ENCODE measurements around the gene WSCD2.

The WSCD2 gene

GRCh38 chr12:108129017-108129812 lies at the start of gene WSCD2:
WSCD2 (plus strand) TSS chr12:108129288; CDS start chr12:108195833, 66,545 bp downstream.
- TF ChIP-seq GATA2 (IDR thresholded peaks at IDR 0.05; ENCODE audit: low read depth, low read length), result no peak

GRCh38 chr12:108079721-108080120 lies 49.4 kb upstream of the WSCD2 start:
- TF ChIP-seq GATA3 (IDR thresholded peaks at IDR 0.05; ENCODE audit: low read depth, low read length), result no peak
- TF ChIP-seq GATA2 (IDR thresholded peaks at IDR 0.05; ENCODE audit: low read depth, low read length), result no peak

- TF ChIP-seq GATA2 (IDR thresholded peaks at IDR 0.05; ENCODE audit: low read depth, low read length) (no peak), GATA3 (IDR thresholded peaks at IDR 0.05; ENCODE audit: low read depth, low read length) (no peak)
Measured at GRCh38 chr12:108080363-108080762, 48.7 kb upstream of the WSCD2 start.

- TF ChIP-seq GATA2 (IDR thresholded peaks at IDR 0.05; ENCODE audit: low read depth, low read length), result no peak
- TF ChIP-seq GATA3 (IDR thresholded peaks at IDR 0.05; ENCODE audit: low read depth, low read length), result no peak
Measured at GRCh38 chr12:108082485-108082884, 46.6 kb upstream of the WSCD2 start.

- TF ChIP-seq GATA3 (IDR thresholded peaks at IDR 0.05; ENCODE audit: low read depth, low read length), result no peak
- TF ChIP-seq GATA2 (IDR thresholded peaks at IDR 0.05; ENCODE audit: low read depth, low read length), result no peak
Measured at GRCh38 chr12:108087900-108088299, 41.2 kb upstream of the WSCD2 start.

- TF ChIP-seq GATA3 (IDR thresholded peaks at IDR 0.05; ENCODE audit: low read depth, low read length) (no peak), GATA2 (IDR thresholded peaks at IDR 0.05; ENCODE audit: low read depth, low read length) (no peak)
Measured at GRCh38 chr12:108090107-108090899, 38.8 kb upstream of the WSCD2 start.

- no peak for TF ChIP-seq GATA3 (IDR thresholded peaks at IDR 0.05; ENCODE audit: low read depth, low read length)
- TF ChIP-seq GATA2 (IDR thresholded peaks at IDR 0.05; ENCODE audit: low read depth, low read length), result no peak
Measured at GRCh38 chr12:108090932-108091678, 38.0 kb upstream of the WSCD2 start.

- TF ChIP-seq GATA2 (IDR thresholded peaks at IDR 0.05; ENCODE audit: low read depth, low read length) (no peak), GATA3 (IDR thresholded peaks at IDR 0.05; ENCODE audit: low read depth, low read length) (no peak)
Measured at GRCh38 chr12:108091679-108092051, 37.4 kb upstream of the WSCD2 start.

- TF ChIP-seq GATA2 (IDR thresholded peaks at IDR 0.05; ENCODE audit: low read depth, low read length) (no peak), GATA3 (IDR thresholded peaks at IDR 0.05; ENCODE audit: low read depth, low read length) (no peak)
Measured at GRCh38 chr12:108093209-108093608, 35.9 kb upstream of the WSCD2 start.

- TF ChIP-seq GATA2 (IDR thresholded peaks at IDR 0.05; ENCODE audit: low read depth, low read length), result no peak
- TF ChIP-seq GATA3 (IDR thresholded peaks at IDR 0.05; ENCODE audit: low read depth, low read length), result no peak
Measured at GRCh38 chr12:108094056-108094649, 34.9 kb upstream of the WSCD2 start.

GRCh38 chr12:108097160-108097911 lies 31.8 kb upstream of the WSCD2 start:
- TF ChIP-seq GATA3 (IDR thresholded peaks at IDR 0.05; ENCODE audit: low read depth, low read length) (no peak), GATA2 (IDR thresholded peaks at IDR 0.05; ENCODE audit: low read depth, low read length) (no peak)

- TF ChIP-seq GATA3 (IDR thresholded peaks at IDR 0.05; ENCODE audit: low read depth, low read length), result no peak
- TF ChIP-seq GATA2 (IDR thresholded peaks at IDR 0.05; ENCODE audit: low read depth, low read length), result no peak
Measured at GRCh38 chr12:108098374-108098773, 30.7 kb upstream of the WSCD2 start.

GRCh38 chr12:108099073-108099472 lies 30.0 kb upstream of the WSCD2 start:
- no peak for TF ChIP-seq GATA3 (IDR thresholded peaks at IDR 0.05; ENCODE audit: low read depth, low read length)
- TF ChIP-seq GATA2 (IDR thresholded peaks at IDR 0.05; ENCODE audit: low read depth, low read length), result no peak
